HG03354 (cell line): ENCODE measurements around the gene PPP2R3B.
"Not testable (repeated sequence)": the region's sequence is repeated elsewhere in the genome, so short reads cannot be mapped to it uniquely, and the experiment has no call there.

Experiments
- ATAC-seq: cut with Tn5 transposase; IDR thresholded peaks from one replicate; pipeline ENCODE4 v1.9.1; 2021; ENCODE audit warnings: mild to moderate bottlenecking; ENCODE audit not compliant: unreplicated experiment, poor library complexity, severe bottlenecking

The PPP2R3B gene

GRCh38 chrX:311156-312129 lies 75.3 kb downstream of the PPP2R3B start:
- no peak for ATAC-seq

DNA sequence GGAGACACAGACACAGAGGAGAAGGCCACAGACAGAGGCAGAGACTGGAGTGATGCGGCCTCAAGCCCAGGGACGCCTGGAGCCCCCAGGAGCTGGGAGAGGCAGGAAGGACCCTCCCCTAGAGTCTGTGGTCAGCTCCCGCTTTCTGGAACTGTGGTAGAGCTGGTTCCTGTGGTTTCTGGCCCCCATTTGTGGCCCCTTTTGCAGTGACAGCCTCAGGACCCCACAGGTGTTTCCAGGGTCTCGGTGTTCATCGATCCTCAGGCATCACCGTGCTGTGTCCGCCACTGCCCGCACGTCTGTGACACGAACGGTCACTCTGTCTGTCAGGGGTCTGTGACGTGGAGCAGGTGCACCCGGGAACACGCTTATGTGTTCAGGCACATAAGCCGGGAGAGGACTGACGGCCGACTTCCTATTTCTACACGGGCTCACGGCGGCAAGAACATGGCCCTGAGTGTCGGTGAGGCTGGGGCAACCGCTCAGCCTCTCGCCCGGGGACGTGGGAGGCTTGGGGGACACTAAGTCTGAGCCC lies 76.0 kb downstream of the PPP2R3B start:
- ATAC-seq, result no peak

DNA sequence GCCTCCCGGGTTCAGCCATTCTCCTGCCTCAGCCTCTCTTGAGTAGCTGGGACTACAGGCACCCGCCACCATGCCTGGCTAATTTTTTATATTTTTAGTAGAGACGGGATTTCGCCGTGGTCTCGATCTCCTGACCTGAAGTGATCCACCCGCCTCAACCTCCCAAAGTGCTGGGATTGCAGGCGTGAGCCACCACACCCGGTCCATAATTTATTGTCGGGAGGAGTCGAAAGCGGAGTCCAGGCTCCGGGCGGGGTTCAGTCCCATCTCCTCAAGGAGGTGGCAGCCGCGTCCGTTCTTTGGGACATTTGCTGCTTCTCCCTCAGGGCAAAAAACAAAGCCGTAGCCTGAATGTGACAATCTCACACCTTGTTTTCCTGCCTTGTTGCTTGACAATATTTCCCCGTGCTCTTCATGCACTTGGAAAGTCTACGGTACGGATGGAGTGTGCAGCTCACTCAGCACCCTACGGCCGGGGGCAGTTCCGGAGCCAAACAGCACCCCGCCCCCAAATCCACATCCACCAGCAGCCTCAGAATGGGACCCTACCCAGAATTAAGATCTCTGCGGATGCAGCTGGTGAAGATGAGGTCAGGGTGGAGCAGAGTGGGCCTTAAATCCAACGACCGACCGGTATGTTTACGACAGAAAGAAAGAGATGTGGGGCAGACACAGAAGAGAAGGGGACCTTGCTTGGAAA lies 77.7 kb downstream of the PPP2R3B start:
- no peak for ATAC-seq

DNA sequence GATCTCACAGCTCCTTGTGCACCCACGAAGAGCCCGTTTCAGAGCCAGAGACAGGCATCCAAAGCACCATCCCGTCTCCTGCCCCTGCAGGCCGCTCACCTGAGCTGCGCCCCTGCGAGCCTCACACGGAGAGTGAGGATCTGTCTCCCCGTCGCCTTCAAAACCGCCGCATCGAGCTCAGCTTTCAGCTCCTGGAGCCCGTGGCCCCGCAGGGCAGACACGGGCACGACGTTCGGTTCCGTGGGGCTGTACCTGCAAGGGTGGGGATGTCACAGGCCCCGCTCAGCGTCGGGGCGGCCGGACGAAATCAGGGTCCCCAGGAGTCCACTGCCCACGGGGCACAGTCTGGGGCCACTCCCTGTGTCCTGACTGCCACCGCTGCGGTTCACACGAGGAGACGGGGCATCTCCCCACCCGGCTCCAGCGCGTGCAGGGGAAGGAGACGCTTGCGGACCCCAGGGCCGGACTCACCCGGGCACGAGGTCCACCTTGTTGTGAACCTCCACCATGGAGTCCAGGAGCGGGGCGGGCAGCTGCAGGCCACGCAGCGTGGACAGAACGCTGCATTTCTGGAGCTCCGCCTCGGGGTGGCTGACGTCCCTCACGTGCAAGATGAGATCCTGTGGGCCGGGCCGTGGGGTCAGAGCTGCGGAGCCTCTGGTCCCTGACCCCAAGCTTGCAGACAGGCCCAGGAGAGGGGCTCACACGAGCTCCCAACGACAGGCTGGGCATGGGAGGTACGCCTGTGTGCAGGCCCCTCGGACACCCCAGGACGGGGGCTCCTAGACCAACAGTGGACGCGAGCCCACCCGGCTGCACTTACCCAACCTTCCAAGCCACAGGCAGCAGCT lies 79.2 kb downstream of the PPP2R3B start:
- ATAC-seq, result no peak

GRCh38 chrX:306614-307251 lies 80.0 kb downstream of the PPP2R3B start:
- ATAC-seq, result not testable (repeated sequence)

DNA sequence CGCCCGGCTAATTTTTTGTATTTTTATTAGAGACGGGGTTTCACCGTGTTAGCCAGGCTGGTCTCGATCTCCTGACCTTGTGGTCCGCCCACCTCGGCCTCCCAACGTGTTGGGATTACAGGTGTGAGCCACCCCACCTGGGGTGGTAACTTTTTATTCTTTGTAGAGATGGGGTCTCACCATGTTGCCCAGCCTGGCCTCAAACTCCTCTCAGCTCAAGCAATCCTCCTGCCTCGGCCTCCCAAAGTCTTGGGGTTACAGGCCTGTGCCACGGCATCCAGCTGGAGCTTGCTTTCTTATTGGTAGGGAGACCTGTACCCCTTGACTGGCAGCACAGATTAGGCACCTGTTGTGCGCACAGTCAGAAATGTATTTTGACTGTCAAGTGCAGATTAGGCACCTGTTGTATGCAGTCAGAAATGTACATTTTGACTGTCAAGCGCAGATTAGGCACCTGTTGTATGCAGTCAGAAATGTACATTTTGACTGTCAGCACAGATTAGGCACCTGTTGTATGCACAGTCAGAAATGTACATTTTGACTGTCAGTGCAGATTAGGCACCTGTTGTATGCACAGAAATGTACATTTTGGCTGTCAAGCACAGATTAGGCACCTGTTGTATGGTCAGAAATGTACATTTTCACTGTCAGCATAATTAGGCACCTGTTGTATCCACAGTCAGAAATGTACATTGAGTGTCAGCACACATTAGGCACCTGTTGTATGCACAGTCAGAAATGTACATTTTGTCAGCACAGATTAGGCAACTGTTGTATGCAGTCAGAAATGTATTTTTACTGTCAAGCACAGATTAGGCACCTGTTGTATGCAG lies 80.7 kb downstream of the PPP2R3B start:
- ATAC-seq, result not testable (repeated sequence)

- no peak for ATAC-seq
Observed at GRCh38 chrX:302975-303374, 83.7 kb downstream of the PPP2R3B start.

GRCh38 chrX:300334-300733 lies 86.4 kb downstream of the PPP2R3B start:
- no peak for ATAC-seq

DNA sequence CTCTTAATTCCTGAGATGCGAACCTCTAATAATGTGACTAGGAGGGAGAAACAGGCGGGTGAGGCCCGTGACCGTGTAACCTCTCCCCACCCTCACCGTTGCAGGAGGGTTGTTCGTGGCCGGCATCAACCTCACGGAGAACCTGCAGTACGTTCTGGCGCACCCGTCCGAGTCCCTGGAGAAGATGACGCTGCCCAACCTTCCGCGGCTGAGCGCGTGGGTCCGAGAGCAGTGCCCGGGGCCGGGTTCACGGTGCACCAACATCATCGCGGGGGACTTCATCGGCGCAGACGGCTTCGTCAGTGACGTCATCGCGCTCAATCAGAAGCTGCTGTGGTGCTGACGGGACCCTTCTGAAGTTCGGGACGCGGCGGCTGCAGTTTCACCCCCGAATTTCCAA lies 87.7 kb downstream of the PPP2R3B start:
- ATAC-seq, result no peak

DNA sequence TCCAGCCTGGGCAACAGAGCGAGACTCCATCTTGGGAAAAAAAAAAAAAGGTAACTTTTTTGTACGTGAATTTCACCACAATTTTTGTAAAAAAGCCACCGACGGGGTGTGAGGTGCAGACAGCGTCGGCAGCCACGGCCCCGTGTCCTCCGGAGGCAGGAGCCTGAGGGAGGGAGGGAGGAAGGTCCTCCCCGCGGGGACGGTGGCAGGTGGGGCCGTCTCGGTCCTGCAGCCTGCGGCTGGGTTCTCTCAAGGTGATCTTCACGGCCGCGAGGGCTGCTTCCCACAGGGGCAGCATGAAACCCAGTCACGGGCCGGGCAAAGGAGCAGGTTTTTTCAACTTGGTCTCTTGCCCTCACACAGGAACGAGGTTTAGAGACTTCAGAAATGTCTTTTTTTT lies 91.6 kb downstream of the PPP2R3B start:
- no peak for ATAC-seq

GRCh38 chrX:292900-293897 lies 93.5 kb downstream of the PPP2R3B start:
- ATAC-seq, result no peak

GRCh38 chrX:291411-291901 lies 95.3 kb downstream of the PPP2R3B start:
- no peak for ATAC-seq

DNA sequence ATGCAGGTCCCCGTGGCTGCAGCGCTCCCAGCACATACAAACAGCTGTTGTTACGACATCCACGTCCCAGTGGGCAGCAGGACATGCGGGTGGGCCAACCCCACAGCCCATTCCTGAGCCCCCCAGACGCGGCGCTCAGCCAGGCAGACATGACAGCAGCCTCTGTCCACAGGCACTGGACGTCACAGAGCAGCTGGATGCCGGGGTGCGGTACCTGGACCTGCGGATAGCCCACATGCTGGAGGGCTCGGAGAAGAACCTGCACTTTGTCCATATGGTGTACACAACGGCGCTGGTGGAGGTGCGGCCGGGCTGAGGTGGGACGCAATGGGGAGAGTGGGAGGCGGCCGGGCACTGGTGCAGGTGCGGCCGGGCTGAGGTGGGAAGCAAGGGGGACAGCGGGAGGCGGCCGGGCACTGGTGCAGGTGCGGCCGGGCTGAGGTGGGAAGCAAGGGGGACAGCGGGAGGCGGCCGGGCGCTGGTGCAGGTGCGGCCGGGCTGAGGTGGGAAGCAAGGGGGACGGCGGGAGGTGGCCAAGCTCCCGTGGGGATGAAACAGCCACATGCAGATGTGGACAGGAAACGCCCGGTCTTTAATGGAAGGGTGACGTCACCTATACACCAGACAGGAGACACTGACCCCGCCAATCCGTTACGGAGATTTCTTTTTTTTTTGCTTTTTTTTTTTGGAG lies 96.1 kb downstream of the PPP2R3B start:
- no peak for ATAC-seq

GRCh38 chrX:288561-288991 lies 98.1 kb downstream of the PPP2R3B start:
- no peak for ATAC-seq

DNA sequence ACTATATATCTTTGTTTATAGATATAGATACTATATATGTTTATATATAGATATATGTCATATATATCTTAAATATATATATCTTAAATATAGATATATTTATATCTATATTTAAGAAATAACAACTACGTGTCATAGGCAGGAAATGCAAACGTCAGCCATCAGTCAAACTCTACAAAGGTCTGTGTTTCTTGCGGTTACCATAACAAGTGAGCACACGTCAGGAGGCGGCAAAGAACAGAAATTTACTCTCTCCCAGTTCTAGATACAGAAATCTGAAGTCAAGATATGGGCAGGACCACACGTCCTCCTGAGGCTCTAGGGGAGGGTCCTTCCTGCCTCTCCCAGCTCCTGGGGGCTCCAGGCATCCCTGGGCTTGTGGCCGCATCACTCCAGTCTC lies 99.0 kb downstream of the PPP2R3B start:
- ATAC-seq, result no peak

DNA sequence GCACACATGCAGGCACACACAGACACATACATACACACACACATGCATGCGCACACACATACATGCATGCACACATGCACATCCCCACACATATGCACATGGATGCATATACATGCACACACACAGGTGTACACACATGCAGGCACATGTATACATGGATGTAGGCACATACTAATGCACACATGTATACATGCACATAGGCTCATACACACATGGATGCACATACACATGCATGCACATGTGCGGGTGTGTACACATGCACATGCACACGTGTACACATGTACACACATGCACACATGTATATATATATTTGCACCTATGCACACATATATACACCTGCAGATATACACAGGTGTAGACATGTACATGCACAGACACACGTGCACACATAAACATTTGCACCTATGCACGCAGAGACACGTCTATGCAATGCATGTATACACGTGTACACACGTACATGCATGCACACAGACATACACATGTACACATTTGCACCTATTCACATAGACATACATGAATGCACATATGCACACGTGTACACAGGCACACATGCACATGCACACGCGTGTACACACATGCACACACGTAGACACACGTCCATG lies 101.5 kb downstream of the PPP2R3B start:
- ATAC-seq, result no peak
